ENCODE data around the gene SNX32. TPM values are rescaled to one million over a fixed set of nuclear protein-coding genes. Genes with fewer than 3 reads are reported as not detected.

SNX32 gene
- polyA plus RNA-seq, 2 of the 4 experiments (the other 2 are of a cell fraction): 0.08 TPM; not detected in 1

DNA sequence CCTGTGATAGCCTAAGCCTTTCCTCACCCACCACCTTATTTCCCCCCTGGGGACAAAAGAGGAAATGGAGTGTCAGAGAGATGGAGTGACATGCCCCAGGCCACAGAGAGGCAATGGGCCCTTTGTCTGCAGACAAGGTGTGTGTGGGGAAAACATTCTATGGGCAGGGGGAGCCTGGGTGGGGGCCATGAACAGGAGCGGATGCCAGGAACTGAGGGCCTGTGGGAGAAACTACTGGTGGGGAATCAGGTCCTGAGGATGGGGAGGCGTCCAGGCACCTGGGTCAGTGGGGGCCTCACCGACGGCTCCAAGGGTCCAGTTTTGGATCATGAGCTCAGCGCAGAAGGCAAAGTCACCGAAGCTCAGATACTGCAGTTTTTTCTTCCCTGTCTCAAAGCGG is 51.5 kb downstream of the SNX32 start (continued):
- TF ChIP-seq ESRRA (IDR thresholded peaks at IDR 0.05; ENCODE audit: borderline replicate concordance, low read length): no peak
- TF ChIP-seq ZNF302 (CRISPR knock-in tag; IDR thresholded peaks at IDR 0.05): no peak
- TF ChIP-seq EP300 (IDR thresholded peaks at IDR 0.05): no peak
- TF ChIP-seq HOXB13 (CRISPR knock-in tag; IDR thresholded peaks at IDR 0.05; ENCODE audit: low read depth): no peak
- TF ChIP-seq CTCF (IDR thresholded peaks at IDR 0.05): no peak

GRCh38 chr11:65885808-65886536 is 52.2 kb downstream of the SNX32 start:
- Histone ChIP-seq H3K4me2 (no peak overlapping the region), H3K27ac (no peak overlapping the region), H3K4me1 (peaks cover 30% of the 10 kb centered on the region), H3K4me3 (no peak overlapping the region), H3K9me3 (no peaks in the 10 kb centered on the region)
- WGBS (ENCODE audit: missing lambda C conversion rate): 79% methylated on average over 10 of the region's 12 CpGs
- ChIA-PET CTCF (interaction anchor here (0.7 to 20.5 kb wide), 26 partner anchors 8 to 271 kb away, joined by 3 to 618 read pairs (median 14); partner anchors contain the start of genes AP5B1, C11orf68, CFL1 and CTSW), POLR2A (interaction anchor here (0.9 kb wide), 1 partner anchor 26 kb away, joined by 3 read pairs; no protein-coding TSS in a partner anchor)
- TF ChIP-seq ESRRA (IDR thresholded peaks at IDR 0.05; ENCODE audit: borderline replicate concordance, low read length): no peak
- no peak for TF ChIP-seq CEBPB (IDR thresholded peaks at IDR 0.05)
- no peak for TF ChIP-seq RARB (CRISPR knock-in tag; IDR thresholded peaks at IDR 0.05)
- no peak for TF ChIP-seq CHD4 (IDR thresholded peaks at IDR 0.05; ENCODE audit: borderline replicate concordance)
- TF ChIP-seq, protein P1, sequence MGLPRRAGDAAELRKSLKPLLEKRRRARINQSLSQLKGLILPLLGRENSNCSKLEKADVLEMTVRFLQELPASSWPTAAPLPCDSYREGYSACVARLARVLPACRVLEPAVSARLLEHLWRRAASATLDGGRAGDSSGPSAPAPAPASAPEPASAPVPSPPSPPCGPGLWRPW (IDR thresholded peaks at IDR 0.05): no peak
- no peak for TF ChIP-seq POLR2A (IDR thresholded peaks at IDR 0.05; ENCODE audit: low read length)
- TF ChIP-seq KDM1A (IDR thresholded peaks at IDR 0.05; ENCODE audit: low read depth): no peak
- TF ChIP-seq EHF (CRISPR knock-in tag; IDR thresholded peaks at IDR 0.05): no peak
- TF ChIP-seq HOXA7 (CRISPR knock-in tag; IDR thresholded peaks at IDR 0.05): no peak
- TF ChIP-seq MAZ (IDR thresholded peaks at IDR 0.05; ENCODE audit: borderline replicate concordance, low read depth, low read length): no peak
- TF ChIP-seq, protein P2, sequence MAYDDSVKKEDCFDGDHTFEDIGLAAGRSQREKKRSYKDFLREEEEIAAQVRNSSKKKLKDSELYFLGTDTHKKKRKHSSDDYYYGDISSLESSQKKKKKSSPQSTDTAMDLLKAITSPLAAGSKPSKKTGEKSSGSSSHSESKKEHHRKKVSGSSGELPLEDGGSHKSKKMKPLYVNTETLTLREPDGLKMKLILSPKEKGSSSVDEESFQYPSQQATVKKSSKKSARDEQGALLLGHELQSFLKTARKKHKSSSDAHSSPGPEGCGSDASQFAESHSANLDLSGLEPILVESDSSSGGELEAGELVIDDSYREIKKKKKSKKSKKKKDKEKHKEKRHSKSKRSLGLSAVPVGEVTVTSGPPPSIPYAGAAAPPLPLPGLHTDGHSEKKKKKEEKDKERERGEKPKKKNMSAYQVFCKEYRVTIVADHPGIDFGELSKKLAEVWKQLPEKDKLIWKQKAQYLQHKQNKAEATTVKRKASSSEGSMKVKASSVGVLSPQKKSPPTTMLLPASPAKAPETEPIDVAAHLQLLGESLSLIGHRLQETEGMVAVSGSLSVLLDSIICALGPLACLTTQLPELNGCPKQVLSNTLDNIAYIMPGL (CRISPR knock-in tag; IDR thresholded peaks at IDR 0.05; ENCODE audit: borderline replicate concordance): no peak
- no peak for TF ChIP-seq TFCP2L1 (CRISPR knock-in tag; IDR thresholded peaks at IDR 0.05)
- TF ChIP-seq HEYL (CRISPR knock-in tag; IDR thresholded peaks at IDR 0.05): no peak
- TF ChIP-seq, protein P3, sequence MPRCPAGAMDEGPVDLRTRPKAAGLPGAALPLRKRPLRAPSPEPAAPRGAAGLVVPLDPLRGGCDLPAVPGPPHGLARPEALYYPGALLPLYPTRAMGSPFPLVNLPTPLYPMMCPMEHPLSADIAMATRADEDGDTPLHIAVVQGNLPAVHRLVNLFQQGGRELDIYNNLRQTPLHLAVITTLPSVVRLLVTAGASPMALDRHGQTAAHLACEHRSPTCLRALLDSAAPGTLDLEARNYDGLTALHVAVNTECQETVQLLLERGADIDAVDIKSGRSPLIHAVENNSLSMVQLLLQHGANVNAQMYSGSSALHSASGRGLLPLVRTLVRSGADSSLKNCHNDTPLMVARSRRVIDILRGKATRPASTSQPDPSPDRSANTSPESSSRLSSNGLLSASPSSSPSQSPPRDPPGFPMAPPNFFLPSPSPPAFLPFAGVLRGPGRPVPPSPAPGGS (IDR thresholded peaks at IDR 0.05): no peak
- TF ChIP-seq ELK1 (IDR thresholded peaks at IDR 0.05; ENCODE audit: low read depth, low read length): no peak
- no peak for TF ChIP-seq GATA3 (IDR thresholded peaks at IDR 0.05; ENCODE audit: borderline replicate concordance)
- TF ChIP-seq RAD21 (conservative IDR thresholded peaks at IDR 0.05 in 1 of 2, IDR thresholded peaks at IDR 0.05 in 1 of 2): no peak
- TF ChIP-seq FOSL2 (IDR thresholded peaks at IDR 0.05): no peak
- TF ChIP-seq FOSL2 (CRISPR knock-in tag; IDR thresholded peaks at IDR 0.05): no peak
- ATAC-seq: no peak
- no peak for DNase-seq (ENCODE audit: low read depth in 1 of 2, low spot score in 1 of 2)
- FAIRE-seq: no peak
